HEK293T (cell line): ENCODE data around the gene RPTOR.

Experiments
- BHLHE40 ChIP-seq: fragments of 450-650 bp; IDR thresholded peaks from 2 replicates; pipeline ENCODE4 v1.6.1; 2016; ENCODE audit warnings: mild to moderate bottlenecking, moderate library complexity, borderline replicate concordance
- CTBP1 ChIP-seq: fragments of 450-650 bp; IDR thresholded peaks from 2 replicates; pipeline ENCODE4 v1.6.1; 2016; ENCODE audit warnings: borderline replicate concordance
- FOXK2 ChIP-seq: fragments of 450-650 bp; IDR thresholded peaks from 2 replicates; pipeline ENCODE4 v1.6.1; 2016; ENCODE audit warnings: mild to moderate bottlenecking
- FOXM1 ChIP-seq: fragments of 450-650 bp; IDR thresholded peaks from 2 replicates; pipeline ENCODE4 v1.6.1; 2017; ENCODE audit warnings: mild to moderate bottlenecking, borderline replicate concordance
- NFRKB ChIP-seq: fragments of 450-650 bp; IDR thresholded peaks from 2 replicates; pipeline ENCODE4 v1.6.1; 2016; ENCODE audit warnings: mild to moderate bottlenecking, moderate library complexity
- ZNF384 ChIP-seq: fragments of 450-650 bp; IDR thresholded peaks from 2 replicates; pipeline ENCODE4 v1.6.1; 2016

- TF ChIP-seq ZNF384 = no peak
- no peak for TF ChIP-seq FOXK2
- TF ChIP-seq FOXM1 = no peak
- no peak for TF ChIP-seq BHLHE40
- no peak for TF ChIP-seq CTBP1
- no peak for TF ChIP-seq NFRKB
These were observed 378.8 kb downstream of the RPTOR start for GRCh38 chr17:80923211-80924110.
